Left lung (tissue), 10 donors: ENCODE data around the gene VKORC1L1. TPM values are rescaled to one million over a fixed set of nuclear protein-coding genes. Genes with fewer than 3 reads are reported as not detected.
"Not testable (repeated sequence)": the region's sequence is repeated elsewhere in the genome, so short reads cannot be mapped to it uniquely, and the experiment has no call there.

Experiments used
- ATAC-seq: fragments of 200-7000 bp; cut with Tn5 transposase; one replicate; pipeline ENCODE4 v1.9.1; 2020; ENCODE audit warnings: moderate library complexity
- DNase-seq, 4 donors: peaks; one replicate each; pipeline ENCODE4 v3.0.0-alpha.2; 2013 to 2020
- H3K27ac ChIP-seq, 2 donors: fragments of 200-600 bp; sonication (generic) in 1 of 2; one replicate each; pipeline versions ENCODE4 v1.5.0 to v1.8.0; 2020 to 2021
- H3K27me3 ChIP-seq, 2 donors: fragments of 200-600 bp; sonication (generic) in 1 of 2; one replicate each; pipeline versions ENCODE4 v1.5.0 to v1.8.0; 2020 to 2021
- H3K36me3 ChIP-seq, 2 donors: fragments of 200-600 bp; sonication (generic) in 1 of 2; one replicate each; pipeline versions ENCODE4 v1.5.0 to v1.8.0; 2020 to 2021
- H3K4me1 ChIP-seq, 2 donors: fragments of 200-600 bp; one replicate each; pipeline ENCODE4 v1.8.0; 2021
- H3K4me3 ChIP-seq, 2 donors: fragments of 200-600 bp; sonication (generic) in 1 of 2; one replicate each; pipeline versions ENCODE4 v1.5.0 to v1.8.0; 2020 to 2021; ENCODE audit warnings: mild to moderate bottlenecking in 1 of 2
- H3K9me3 ChIP-seq, 2 donors: fragments of 200-600 bp; sonication (generic) in 1 of 2; one replicate each; pipeline versions ENCODE4 v1.5.0 to v1.8.0; 2020 to 2021
- CTCF ChIP-seq, 2 donors: fragments of 200-600 bp; sonication (generic) in 1 of 2; IDR thresholded peaks; one replicate each; pipeline versions ENCODE4 v1.5.0 to v1.8.0; 2021; ENCODE audit warnings: antibody characterized with exemption in 2 of 2
- intact Hi-C, 2 donors: fragments of 100-400 bp; cut with DNase I; formaldehyde crosslinking; loops; one replicate each; pipeline versions ENCODE4 v1.11.2 to v1.14.2; 2022
- polyA plus RNA-seq, 6 donors: library from polyadenylated mRNA; unstranded; fragments of 120-200 nt; gene quantifications; one replicate each; pipeline ENCODE4 v1.2.1, GENCODE V29; 2013; ENCODE audit not compliant: insufficient read length in 6 of 6
- total RNA-seq, 2 donors: library from RNA; stranded (reverse); fragmentation: NEBNext Ultra II Directional; extraction: Animal tissue kit (Norgen Biotek cat#: 25700); gene quantifications; one replicate each; pipeline ENCODE4 v1.2.1, GENCODE V29; 2021
- donor health status: DM: no; HTN: yes; CAD: no.
- donor health status: DM: no; HTN: no; CAD: no.

Gene VKORC1L1
- total and polyA plus RNA-seq, 8 donors: 32.4 to 49.6 (median 37.7) TPM

DNA sequence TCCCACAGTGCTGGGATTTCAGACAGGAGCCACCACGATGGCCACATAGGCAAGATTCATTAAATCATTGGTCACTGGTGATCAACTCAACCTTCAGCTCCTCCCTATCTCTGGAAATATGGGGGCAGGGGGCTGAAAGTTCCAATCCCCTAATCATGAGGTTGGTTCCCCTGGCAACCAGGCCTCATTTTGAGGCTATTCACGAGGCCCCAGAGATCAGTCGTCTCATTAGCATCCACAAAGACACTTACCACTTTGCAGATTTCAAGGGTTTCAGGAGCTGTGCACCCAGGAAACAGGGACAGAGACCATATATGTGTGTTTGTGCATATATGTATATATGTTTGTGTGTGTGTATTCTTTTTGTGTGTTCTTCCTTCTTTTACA is 116.8 kb downstream of the VKORC1L1 start:
- intact Hi-C loops: no loop called here
- Histone ChIP-seq H3K27ac (no peak overlapping the region), H3K4me1 (no peaks in the 10 kb centered on the region), H3K9me3 (no peaks in the 10 kb centered on the region), H3K4me3 (no peak overlapping the region), H3K36me3 (no peaks in the 10 kb centered on the region), H3K27me3 (no peaks in the 10 kb centered on the region)
- no peak for TF ChIP-seq CTCF (IDR thresholded peaks at IDR 0.05)
- DNase-seq (no peak), ATAC-seq (no peak)

DNA sequence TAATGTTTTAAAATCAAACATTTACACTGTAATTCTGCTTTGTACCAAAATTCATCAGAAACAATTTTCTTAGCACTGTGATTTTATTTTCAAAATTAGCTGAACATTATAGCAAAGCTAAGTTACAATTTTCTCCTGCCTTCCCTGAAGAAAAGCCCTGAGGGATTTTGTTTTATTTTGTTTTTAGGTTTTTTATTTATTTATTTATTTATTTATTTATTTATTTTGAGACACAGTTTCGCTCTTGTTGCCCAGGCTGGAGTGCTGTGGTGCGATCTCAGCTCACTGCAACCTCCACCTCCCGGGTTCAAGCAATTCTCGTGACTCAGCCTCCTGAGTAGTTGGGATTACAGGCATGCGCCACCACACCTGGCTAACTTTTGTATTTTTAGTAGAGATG is 119.0 kb downstream of the VKORC1L1 start:
- DNase-seq, H3K27ac ChIP-seq, H3K4me1 ChIP-seq, intact Hi-C loops, H3K9me3 ChIP-seq, ATAC-seq, H3K36me3 ChIP-seq, H3K27me3 ChIP-seq, H3K4me3 ChIP-seq: not testable (repeated sequence)

DNA sequence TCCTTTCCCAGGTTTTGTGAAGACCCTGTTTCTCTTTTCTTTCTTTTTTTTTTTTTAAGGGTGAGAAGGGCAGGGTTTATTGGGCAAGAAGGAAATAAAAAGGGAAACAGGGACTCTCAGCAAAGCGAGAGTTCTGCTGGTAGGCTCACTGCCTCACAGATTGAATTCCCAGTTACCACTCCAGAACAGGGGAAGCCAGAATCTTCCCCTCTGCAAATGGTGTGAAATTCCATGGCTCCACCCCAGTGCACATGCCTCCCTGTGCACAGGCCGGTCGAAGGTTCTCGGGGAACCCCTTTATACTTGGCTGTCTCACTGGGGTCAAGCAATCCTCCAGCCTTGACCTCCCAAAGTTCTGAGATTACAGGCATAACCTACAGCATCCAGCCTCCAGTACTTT is 119.7 kb downstream of the VKORC1L1 start:
- TF ChIP-seq CTCF (IDR thresholded peaks at IDR 0.05): no peak
- Histone ChIP-seq H3K36me3 (no peaks in the 10 kb centered on the region), H3K27ac (no peak overlapping the region), H3K4me3 (no peak overlapping the region), H3K9me3 (no peaks in the 10 kb centered on the region), H3K4me1 (no peaks in the 10 kb centered on the region), H3K27me3 (no peaks in the 10 kb centered on the region)
- intact Hi-C loops: no loop called here
- ATAC-seq: no peak
- DNase-seq: no peak

DNA sequence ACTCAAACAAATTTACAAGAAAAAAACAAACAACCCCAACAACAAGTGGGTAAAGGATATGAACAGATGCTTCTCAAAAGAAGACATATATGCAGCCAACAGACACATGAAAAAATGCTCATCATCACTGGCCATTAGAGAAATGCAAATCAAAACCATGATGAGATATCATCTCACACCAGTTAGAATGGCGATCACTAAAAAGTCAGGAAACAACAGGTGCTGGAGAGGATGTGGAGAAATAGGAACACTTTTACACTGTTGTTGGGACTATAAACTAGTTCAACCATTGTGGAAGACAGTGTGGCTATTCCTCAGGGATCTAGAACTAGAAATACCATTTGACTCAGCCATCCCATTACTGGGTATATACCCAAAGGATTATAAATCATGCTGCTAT is 122.1 kb downstream of the VKORC1L1 start:
- H3K27ac ChIP-seq, H3K4me3 ChIP-seq, ATAC-seq, intact Hi-C loops, DNase-seq, H3K27me3 ChIP-seq, H3K4me1 ChIP-seq, H3K36me3 ChIP-seq, H3K9me3 ChIP-seq: not testable (repeated sequence)

DNA sequence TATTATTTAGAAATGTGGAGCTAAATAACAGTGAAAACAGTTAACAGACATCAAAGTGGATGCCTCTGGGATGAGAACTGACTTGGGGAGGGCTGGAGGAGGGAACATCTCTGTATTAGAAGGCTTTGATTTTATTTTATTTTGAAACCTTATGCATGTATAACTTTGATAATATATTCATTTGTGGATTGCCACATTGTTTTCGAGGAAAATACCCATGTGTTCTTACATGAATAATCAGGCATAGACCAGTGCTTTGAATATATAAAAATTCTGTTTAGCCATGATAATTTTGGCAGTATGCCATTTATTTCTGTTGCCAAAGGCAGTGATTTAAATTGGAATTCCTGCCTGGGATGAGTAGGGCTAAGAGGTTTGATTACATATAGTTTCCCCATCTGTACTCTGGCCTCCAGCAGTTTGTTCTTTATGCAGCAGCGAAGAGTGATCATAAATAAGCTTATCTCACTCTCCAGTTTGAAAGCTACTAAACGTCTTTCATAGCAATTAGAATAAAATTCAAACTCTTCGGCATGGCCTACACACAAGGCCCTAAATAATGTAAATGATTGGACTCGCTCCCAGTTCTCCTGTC is 128.0 kb downstream of the VKORC1L1 start:
- H3K4me3 ChIP-seq, DNase-seq, H3K9me3 ChIP-seq, H3K4me1 ChIP-seq, ATAC-seq, H3K27ac ChIP-seq, intact Hi-C loops, H3K36me3 ChIP-seq, H3K27me3 ChIP-seq: not testable (repeated sequence)

DNA sequence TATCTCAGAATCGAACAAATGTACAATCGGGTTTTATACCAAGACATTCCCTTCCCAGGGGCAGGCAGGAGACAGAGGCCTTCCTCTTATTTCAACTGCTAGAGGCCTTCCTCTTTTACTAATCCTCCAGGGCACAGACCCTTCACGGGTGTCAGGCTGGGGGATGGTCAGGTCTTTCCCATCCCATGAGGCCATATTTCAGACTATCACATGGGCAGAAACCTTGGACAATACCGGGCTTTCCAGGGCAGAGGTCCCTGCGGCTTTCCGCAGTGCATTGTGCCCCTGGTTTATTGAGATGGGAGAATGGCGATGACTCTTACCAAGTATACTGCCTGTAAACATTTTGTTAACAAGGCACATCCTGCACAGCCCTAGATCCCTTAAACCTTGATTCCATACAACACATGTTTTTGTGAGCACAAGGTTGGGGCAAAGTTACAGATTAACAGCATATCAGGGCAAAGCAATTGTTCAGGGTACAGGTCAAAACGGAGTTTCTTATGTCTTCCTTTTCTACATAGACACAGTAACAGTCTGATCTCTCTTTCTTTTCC is 132.3 kb downstream of the VKORC1L1 start:
- ATAC-seq, H3K4me3 ChIP-seq, H3K27me3 ChIP-seq, DNase-seq, H3K9me3 ChIP-seq, H3K36me3 ChIP-seq, H3K4me1 ChIP-seq, H3K27ac ChIP-seq, intact Hi-C loops: not testable (repeated sequence)

- Histone ChIP-seq H3K27ac (no peak overlapping the region), H3K4me3 (no peak overlapping the region), H3K9me3 (no peaks in the 10 kb centered on the region), H3K4me1 (no peaks in the 10 kb centered on the region), H3K27me3 (no peaks in the 10 kb centered on the region), H3K36me3 (no peaks in the 10 kb centered on the region)
- TF ChIP-seq CTCF (IDR thresholded peaks at IDR 0.05): no peak
- intact Hi-C loops: no loop called here
- ATAC-seq (no peak), DNase-seq (no peak)
Measured at GRCh38 chr7:66007232-66007631, 134.4 kb downstream of the VKORC1L1 start.

Other genes with a start within 250 kb of the VKORC1L1 start
- gene GUSB, start 109.1 kb downstream of the VKORC1L1 start, total RNA-seq: 10 to 100 TPM; 54.7 to 71.5 TPM
- 10 to 100 TPM; 63.4 to 76.9 (median 69.0) TPM for gene GUSB, start 109.1 kb downstream of the VKORC1L1 start, polyA plus RNA-seq
- gene ASL, start 202.7 kb downstream of the VKORC1L1 start, total RNA-seq: 10 to 100 TPM; 49.0 to 50.6 TPM
- 10 to 100 TPM; 24.4 to 36.3 (median 25.6) TPM for gene ASL, start 202.7 kb downstream of the VKORC1L1 start, polyA plus RNA-seq
- 10 to 100 TPM; 27.1 to 29.4 TPM for gene CRCP, start 241.8 kb downstream of the VKORC1L1 start, total RNA-seq
- 10 to 100 TPM; 33.0 to 36.0 (median 34.4) TPM for gene CRCP, start 241.8 kb downstream of the VKORC1L1 start, polyA plus RNA-seq